Gastrocnemius medialis (tissue), 4 donors: ENCODE results near the gene PHC2. TPM values are rescaled to one million over a fixed set of nuclear protein-coding genes. Genes with fewer than 3 reads are reported as not detected.

Source experiments
- ATAC-seq, 2 donors: fragments of 150-250 bp; one replicate each; pipeline ENCODE4 v1.9.1; 2016
- DNase-seq, 2 donors: peaks; one replicate each; pipeline ENCODE4 v3.0.0-alpha.2; 2019
- H3K27ac ChIP-seq, 4 donors: fragments of 200-600 bp; sonication (generic); 1 replicate in 1 of 4; 2 replicates in 3 of 4; pipeline ENCODE4 v1.5.1; 2016 to 2018; ENCODE audit warnings: mild to moderate bottlenecking in 2 of 4, moderate library complexity in 1 of 4
- H3K27me3 ChIP-seq, 3 donors: fragments of 200-600 bp; sonication (generic) in 2 of 3; 1 replicate in 1 of 3; 2 replicates in 2 of 3; pipeline versions ENCODE4 v1.5.1 to v1.6.0; 2016 to 2019; ENCODE audit warnings: mild to moderate bottlenecking in 1 of 3, moderate library complexity in 1 of 3
- H3K36me3 ChIP-seq, 2 donors: fragments of 200-600 bp; sonication (generic) in 1 of 2; one replicate each; pipeline ENCODE4 v1.5.1; 2017 to 2018
- H3K4me1 ChIP-seq, 2 donors: fragments of 200-600 bp; sonication (generic) in 1 of 2; one replicate each; pipeline ENCODE4 v1.5.1; 2016 to 2017; ENCODE audit warnings: mild to moderate bottlenecking in 2 of 2
- H3K4me3 ChIP-seq, 4 donors: fragments of 200-600 bp; sonication (generic) in 3 of 4; 1 replicate in 1 of 4; 2 replicates in 3 of 4; pipeline ENCODE4 v1.5.1; 2016 to 2019; ENCODE audit warnings: mild to moderate bottlenecking in 2 of 4
- H3K9me3 ChIP-seq, 3 donors: fragments of 200-600 bp; sonication (generic) in 2 of 3; 1 replicate in 1 of 3; 2 replicates in 2 of 3; pipeline ENCODE4 v1.5.1; 2016 to 2019
- CTCF ChIP-seq, 5 experiments: fragments of 450-650 bp in 3 of 5; fragments of 200-600 bp in 2 of 5; sonication (generic) in 2 of 5; IDR thresholded peaks in 4 of 5; conservative IDR thresholded peaks in 1 of 5; 1 replicate in 4 of 5; 2 replicates in 1 of 5; pipeline ENCODE4 v1.5.1; 2016 to 2019; ENCODE audit warnings: antibody characterized with exemption in 5 of 5, mild to moderate bottlenecking in 3 of 5, moderate library complexity in 3 of 5
- POLR2A ChIP-seq, 2 donors: fragments of 450-650 bp; IDR thresholded peaks; one replicate each; pipeline ENCODE4 v1.6.1; 2017; ENCODE audit warnings: antibody characterized with exemption in 2 of 2, mild to moderate bottlenecking in 2 of 2, moderate library complexity in 2 of 2
- in situ Hi-C, 4 donors: fragments of 200-750 bp; cut with MboI; loops; one replicate each; pipeline versions ENCODE4 v1.15.0 to v1.8.0; 2017; ENCODE audit warnings: low sequenced_read_pairs in 4 of 4
- intact Hi-C: fragments of 100-400 bp; cut with DNase I; formaldehyde crosslinking; loops from one replicate; pipeline ENCODE4 v1.15.1; 2023; ENCODE audit warnings: low total_unique reads
- total RNA-seq, 4 donors: library from RNA; depleted of rRNA; stranded (reverse); fragments of >200 nt; gene quantifications; one replicate each; pipeline versions ENCODE4 v1.1.0 to v1.2.3, GENCODE V29; 2016

The PHC2 gene
- total RNA-seq, 4 donors from 2014 or later: 318 to 516 (median 364) TPM

GRCh38 chr1:33381977-33382376 is 48.9 kb downstream of the PHC2 start:
- H3K4me3 ChIP-seq: no peak overlapping the region
- intact Hi-C loops (no loop called here), in situ Hi-C loops (no loop called here)
- ATAC-seq (no peak), DNase-seq (no peak)
- no peak for TF ChIP-seq POLR2A (IDR thresholded peaks at IDR 0.05)
- no peak for TF ChIP-seq CTCF (IDR thresholded peaks at IDR 0.05 in 4 of 5, conservative IDR thresholded peaks at IDR 0.05 in 1 of 5)
- no peaks in the 10 kb centered on the region for H3K9me3 ChIP-seq
- no peaks in the 10 kb centered on the region for H3K27me3 ChIP-seq
- H3K36me3 ChIP-seq: no peaks in the 10 kb centered on the region
- peak overlapping the region; percentile 50 to 68 (median 64) for H3K27ac ChIP-seq
- peaks cover 30 to 36% of the 10 kb centered on the region in 2 donors for H3K4me1 ChIP-seq

- intact Hi-C loops: no loop called here
- no peak for ATAC-seq
- no peak overlapping the region for H3K27ac ChIP-seq
Measured at GRCh38 chr1:33380811-33381210, 50.1 kb downstream of the PHC2 start.

GRCh38 chr1:33379631-33380354 is 51.1 kb downstream of the PHC2 start:
- no peak for TF ChIP-seq POLR2A (IDR thresholded peaks at IDR 0.05)
- TF ChIP-seq CTCF (IDR thresholded peaks at IDR 0.05 in 4 of 5, conservative IDR thresholded peaks at IDR 0.05 in 1 of 5): no peak
- H3K36me3 ChIP-seq: no peaks in the 10 kb centered on the region
- H3K4me3 ChIP-seq: no peak overlapping the region
- peaks cover 37 to 41% of the 10 kb centered on the region in 2 donors for H3K4me1 ChIP-seq
- in situ Hi-C loops: loop anchor here in 2 of 4 donors (5.0 to 10.0 kb wide), 2 partner anchors 73 to 95 kb away; partner anchors contain the start of gene ZSCAN20 (in 1 of the 2)
- DNase-seq: no peak
- ATAC-seq: no peak
- intact Hi-C loops: no loop called here
- no peaks in the 10 kb centered on the region for H3K27me3 ChIP-seq
- H3K27ac ChIP-seq: no peak overlapping the region
- no peaks in the 10 kb centered on the region for H3K9me3 ChIP-seq

More at GRCh38 chr1:33380811-33381210, 50.1 kb downstream of the PHC2 start:
- Histone ChIP-seq H3K27me3 (no peaks in the 10 kb centered on the region), H3K9me3 (no peaks in the 10 kb centered on the region), H3K4me1 (peaks cover 30 to 36% of the 10 kb centered on the region in 2 donors), H3K36me3 (no peaks in the 10 kb centered on the region), H3K4me3 (no peak overlapping the region)
- TF ChIP-seq POLR2A (IDR thresholded peaks at IDR 0.05) (no peak), CTCF (IDR thresholded peaks at IDR 0.05 in 4 of 5, conservative IDR thresholded peaks at IDR 0.05 in 1 of 5) (no peak)
- in situ Hi-C loops: no loop called here
- DNase-seq: no peak

GRCh38 chr1:33378976-33379375 is 51.9 kb downstream of the PHC2 start:
- ATAC-seq (no peak), DNase-seq (no peak)
- Histone ChIP-seq H3K4me1 (peaks cover 37 to 41% of the 10 kb centered on the region in 2 donors), H3K27ac (no peak overlapping the region), H3K9me3 (no peaks in the 10 kb centered on the region), H3K4me3 (no peak overlapping the region), H3K36me3 (no peaks in the 10 kb centered on the region), H3K27me3 (no peaks in the 10 kb centered on the region)
- intact Hi-C loops: no loop called here
- in situ Hi-C loops: loop anchor here in 2 of 4 donors (5.0 to 10.0 kb wide), 2 partner anchors 73 to 96 kb away; partner anchors contain the start of gene ZSCAN20 (in 1 of the 2)
- TF ChIP-seq CTCF (IDR thresholded peaks at IDR 0.05 in 4 of 5, conservative IDR thresholded peaks at IDR 0.05 in 1 of 5): no peak
- no peak for TF ChIP-seq POLR2A (IDR thresholded peaks at IDR 0.05)
